ENCODE measurements around the gene CDH15. TPM values are rescaled to one million over a fixed set of nuclear protein-coding genes. Genes with fewer than 3 reads are reported as not detected.

CDH15 gene
- total RNA-seq, 1 experiment from 2014 or later: 0.46 TPM

DNA sequence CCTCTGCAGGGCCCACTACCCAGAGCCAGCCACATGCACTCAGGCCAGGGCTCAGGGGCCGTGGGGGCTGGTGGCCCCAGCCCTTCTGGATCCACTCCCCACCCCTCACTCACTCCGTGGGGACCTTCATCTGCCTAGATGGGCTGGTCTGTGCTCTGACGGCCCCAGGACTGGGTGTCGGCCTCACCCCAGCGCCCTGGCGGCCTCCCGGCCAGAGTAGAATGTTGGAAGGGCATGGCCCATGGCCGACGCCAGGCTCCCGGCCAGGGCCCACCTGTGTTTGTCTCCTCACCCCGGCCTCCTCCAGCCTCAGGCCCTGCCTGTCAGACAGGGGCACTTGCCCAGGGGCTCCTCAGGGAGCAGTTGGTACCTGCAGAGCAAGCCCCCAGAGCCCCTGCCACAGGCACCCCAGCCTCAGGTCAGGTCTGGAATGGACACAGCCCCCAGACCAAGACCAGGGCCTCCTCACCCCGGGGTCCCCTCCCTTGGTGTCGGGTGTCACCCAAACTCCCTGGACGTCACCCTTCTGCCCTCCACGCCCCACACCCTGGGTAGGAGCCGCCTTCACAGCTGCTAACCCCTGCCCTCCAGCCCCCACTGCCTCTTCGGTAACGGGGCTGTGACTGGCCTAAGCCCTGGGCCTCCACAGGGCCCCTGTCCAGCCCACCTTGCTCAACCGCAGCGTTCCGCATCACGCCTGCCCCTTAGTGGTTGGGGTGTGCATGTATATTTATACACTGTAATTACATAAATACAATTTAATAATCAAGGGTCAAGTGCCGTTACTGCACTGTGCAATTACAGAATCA, 3.0 kb upstream of the CDH15 start:
- DNase-seq (ENCODE audit: low spot score): no peak
- Mint-ChIP-seq H3K4me3 (no peak overlapping the region), H3K4me1 (peaks cover 10% of the 10 kb centered on the region), H3K27ac (no peak overlapping the region), H3K36me3 (no peaks in the 10 kb centered on the region), H3K9me3 (no peaks in the 10 kb centered on the region), H3K27me3 (ENCODE audit: low read depth) (peaks cover 6% of the 10 kb centered on the region; the same call in 1 of the 2 replicates)
- ChIA-PET CTCF (interaction anchor here (1.2 to 2.6 kb wide), 7 partner anchors 32 to 432 kb away, joined by 3 to 47 read pairs (median 17); partner anchors contain the start of genes APRT and SLC22A31), POLR2A (no interaction called here)
- no peak for ATAC-seq
- TF ChIP-seq ZNF423 (CRISPR knock-in tag; IDR thresholded peaks at IDR 0.05) (no peak), CREM (CRISPR knock-in tag; IDR thresholded peaks at IDR 0.05) (no peak), ERG (CRISPR knock-in tag; IDR thresholded peaks at IDR 0.05) (no peak), NR1H2 (CRISPR knock-in tag; IDR thresholded peaks at IDR 0.05) (no peak), ZNF121 (CRISPR knock-in tag; IDR thresholded peaks at IDR 0.05) (no peak), ZNF317 (CRISPR knock-in tag; IDR thresholded peaks at IDR 0.05; ENCODE audit: borderline replicate concordance, low read depth) (no peak), USF1 (CRISPR knock-in tag; IDR thresholded peaks at IDR 0.05) (no peak), SP1 (CRISPR knock-in tag; conservative IDR thresholded peaks at IDR 0.05) (no peak)
- TF ChIP-seq, protein P1, sequence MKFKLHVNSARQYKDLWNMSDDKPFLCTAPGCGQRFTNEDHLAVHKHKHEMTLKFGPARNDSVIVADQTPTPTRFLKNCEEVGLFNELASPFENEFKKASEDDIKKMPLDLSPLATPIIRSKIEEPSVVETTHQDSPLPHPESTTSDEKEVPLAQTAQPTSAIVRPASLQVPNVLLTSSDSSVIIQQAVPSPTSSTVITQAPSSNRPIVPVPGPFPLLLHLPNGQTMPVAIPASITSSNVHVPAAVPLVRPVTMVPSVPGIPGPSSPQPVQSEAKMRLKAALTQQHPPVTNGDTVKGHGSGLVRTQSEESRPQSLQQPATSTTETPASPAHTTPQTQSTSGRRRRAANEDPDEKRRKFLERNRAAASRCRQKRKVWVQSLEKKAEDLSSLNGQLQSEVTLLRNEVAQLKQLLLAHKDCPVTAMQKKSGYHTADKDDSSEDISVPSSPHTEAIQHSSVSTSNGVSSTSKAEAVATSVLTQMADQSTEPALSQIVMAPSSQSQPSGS (CRISPR knock-in tag; IDR thresholded peaks at IDR 0.05; ENCODE audit: borderline replicate concordance, low read depth): no peak
- TF ChIP-seq, protein P2, sequence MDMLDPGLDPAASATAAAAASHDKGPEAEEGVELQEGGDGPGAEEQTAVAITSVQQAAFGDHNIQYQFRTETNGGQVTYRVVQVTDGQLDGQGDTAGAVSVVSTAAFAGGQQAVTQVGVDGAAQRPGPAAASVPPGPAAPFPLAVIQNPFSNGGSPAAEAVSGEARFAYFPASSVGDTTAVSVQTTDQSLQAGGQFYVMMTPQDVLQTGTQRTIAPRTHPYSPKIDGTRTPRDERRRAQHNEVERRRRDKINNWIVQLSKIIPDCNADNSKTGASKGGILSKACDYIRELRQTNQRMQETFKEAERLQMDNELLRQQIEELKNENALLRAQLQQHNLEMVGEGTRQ (CRISPR knock-in tag; IDR thresholded peaks at IDR 0.05): no peak

GRCh38 chr16:89169778-89170177, 1.8 kb upstream of the CDH15 start:
- ChIA-PET POLR2A (no interaction called here), CTCF (interaction anchor here (0.6 to 1.3 kb wide), 2 partner anchors 349 to 432 kb away, joined by 3 read pairs; no protein-coding TSS in a partner anchor)
- no peak overlapping the region for H3K27ac Mint-ChIP-seq
- no peaks in the 10 kb centered on the region for H3K9me3 Mint-ChIP-seq
- H3K4me3 Mint-ChIP-seq: no peak overlapping the region
- DNase-seq (ENCODE audit: low spot score) (no peak), ATAC-seq (no peak)
- peaks cover 14% of the 10 kb centered on the region for H3K4me1 Mint-ChIP-seq
- H3K36me3 Mint-ChIP-seq: no peaks in the 10 kb centered on the region
- TF ChIP-seq CBFB (CRISPR knock-in tag; IDR thresholded peaks at IDR 0.05; ENCODE audit: low read depth) (no peak), ERG (CRISPR knock-in tag; IDR thresholded peaks at IDR 0.05) (no peak), TCF7 (CRISPR knock-in tag; IDR thresholded peaks at IDR 0.05; ENCODE audit: low read depth) (peak; percentile 16; the same call in 1 of the 2 replicates)
- H3K27me3 Mint-ChIP-seq (ENCODE audit: low read depth): peaks cover 6% of the 10 kb centered on the region; the same call in 1 of the 2 replicates

GRCh38 chr16:89170346-89171215, 967 bp upstream of the CDH15 start:
- peaks cover 14% of the 10 kb centered on the region for H3K4me1 Mint-ChIP-seq
- peak; percentile 92 for DNase-seq (ENCODE audit: low spot score)
- no peaks in the 10 kb centered on the region for H3K36me3 Mint-ChIP-seq
- POLR2A ChIA-PET: interaction anchor here (1.3 kb wide), 1 partner anchor 22 kb away, joined by 6 read pairs; no protein-coding TSS in a partner anchor
- peak overlapping the region; percentile 75 for H3K4me3 Mint-ChIP-seq
- H3K9me3 Mint-ChIP-seq: no peaks in the 10 kb centered on the region
- ATAC-seq: peak; percentile 25
- peaks cover 6% of the 10 kb centered on the region; the same call in 1 of the 2 replicates for H3K27me3 Mint-ChIP-seq (ENCODE audit: low read depth)
- CTCF ChIA-PET: interaction anchor here (0.6 to 1.4 kb wide), 17 partner anchors 10 to 676 kb away, joined by 3 to 26 read pairs (median 5); partner anchors contain the start of genes APRT, GALNS, TRAPPC2L and ZNF778
- 0 out of 2 replicates have a peak overlapping the region, but pooled peaks have one; percentile 2 for H3K27ac Mint-ChIP-seq
- TF ChIP-seq, protein P2 (CRISPR knock-in tag; IDR thresholded peaks at IDR 0.05): no peak
- TF ChIP-seq MYBL2 (CRISPR knock-in tag; IDR thresholded peaks at IDR 0.05) (no peak), NR1H2 (CRISPR knock-in tag; IDR thresholded peaks at IDR 0.05) (no peak), TP53 (CRISPR knock-in tag; IDR thresholded peaks at IDR 0.05) (no peak), ZNF121 (CRISPR knock-in tag; IDR thresholded peaks at IDR 0.05) (no peak), ERG (CRISPR knock-in tag; IDR thresholded peaks at IDR 0.05) (no peak), NFATC4 (CRISPR knock-in tag; IDR thresholded peaks at IDR 0.05) (no peak), CREB1 (CRISPR knock-in tag; IDR thresholded peaks at IDR 0.05) (no peak)

Measured in WTC11 (cell line).